HK-2 (cell line): ENCODE results near the gene PEAK3.

Source experiments
- DNase-seq: peaks from one replicate; pipeline ENCODE4 v3.0.0-alpha.2; 2018; ENCODE audit not compliant: unreplicated experiment

Gene PEAK3, protein sequence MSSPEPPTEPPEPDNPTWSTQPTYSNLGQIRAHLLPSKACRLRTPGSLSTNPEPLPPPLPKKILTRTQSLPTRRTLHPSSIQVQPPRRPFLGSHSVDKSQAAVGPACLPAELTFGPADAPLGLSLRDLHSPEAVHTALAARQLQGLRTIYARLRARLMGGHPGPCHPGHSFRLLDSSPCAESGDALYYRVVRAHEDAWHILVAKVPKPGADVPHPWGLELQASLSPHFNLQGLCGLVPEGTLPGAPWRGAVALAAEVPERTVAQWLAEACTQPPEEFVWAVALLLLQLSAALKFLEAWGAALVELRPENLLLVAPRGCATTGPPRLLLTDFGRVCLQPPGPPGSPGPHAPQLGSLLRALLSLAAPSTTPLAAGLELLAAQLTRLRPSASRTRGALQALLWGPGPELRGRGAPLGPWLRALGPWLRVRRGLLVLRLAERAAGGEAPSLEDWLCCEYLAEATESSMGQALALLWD

GRCh38 chr19:2282062-2282861 lies at the start of gene PEAK3:
Gene PEAK3 (minus strand): TSS chr19:2282175. CDS start chr19:2280931, 1,244 bp downstream.
- peak; percentile 71 for DNase-seq

DNA sequence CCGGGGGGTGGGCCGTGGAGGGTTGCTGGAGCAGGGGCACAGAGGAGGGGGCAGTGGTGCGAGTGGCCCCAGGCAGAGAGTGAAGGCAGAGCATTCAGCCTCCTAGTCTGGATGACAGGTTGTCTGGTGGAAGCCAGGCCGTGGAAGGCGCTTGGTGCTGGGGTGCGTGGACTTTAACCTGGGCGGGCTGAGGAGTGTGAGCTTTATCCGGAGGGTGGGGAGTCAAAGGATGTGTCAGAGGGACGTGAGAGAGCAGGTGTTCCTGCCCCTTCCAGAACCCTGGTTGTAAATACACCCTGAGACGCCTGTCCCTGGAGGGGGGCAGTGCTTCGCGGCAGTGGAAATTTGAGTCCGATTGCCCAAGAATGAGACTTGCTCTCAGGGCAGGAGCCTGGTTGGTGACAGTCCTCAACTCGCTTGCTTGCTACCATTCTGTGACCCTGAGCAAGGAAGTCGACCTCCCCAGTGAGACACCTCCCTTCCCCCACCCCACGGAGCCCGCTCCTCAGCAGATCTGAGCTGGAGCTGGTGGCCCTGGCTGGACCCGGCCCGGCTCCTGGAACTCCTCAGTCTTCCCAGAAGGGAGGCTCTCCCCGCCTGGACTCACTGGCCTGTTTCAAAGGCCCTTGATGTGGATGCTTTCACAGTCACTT lies 48.8 kb upstream of the PEAK3 start:
- no peak for DNase-seq

DNA sequence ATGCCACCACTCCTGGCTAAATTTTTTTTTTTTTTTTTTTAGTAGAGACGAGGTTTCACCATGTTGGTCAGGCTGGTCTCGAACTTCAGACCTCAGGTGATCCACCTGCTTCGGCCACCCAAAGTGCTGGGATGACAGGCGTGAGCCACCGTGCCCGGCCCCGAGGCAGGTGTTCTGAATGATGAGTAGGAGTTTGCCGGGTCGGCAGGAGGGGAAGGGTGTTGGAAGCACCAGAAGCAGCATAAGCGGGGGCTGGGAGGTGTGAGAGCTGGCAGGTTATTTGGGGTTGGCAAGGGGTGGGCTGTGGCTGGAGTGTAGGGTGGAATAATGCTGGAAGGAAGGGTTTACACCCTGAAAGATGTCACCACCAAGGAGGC lies 48.3 kb upstream of the PEAK3 start:
- DNase-seq = no peak

DNA sequence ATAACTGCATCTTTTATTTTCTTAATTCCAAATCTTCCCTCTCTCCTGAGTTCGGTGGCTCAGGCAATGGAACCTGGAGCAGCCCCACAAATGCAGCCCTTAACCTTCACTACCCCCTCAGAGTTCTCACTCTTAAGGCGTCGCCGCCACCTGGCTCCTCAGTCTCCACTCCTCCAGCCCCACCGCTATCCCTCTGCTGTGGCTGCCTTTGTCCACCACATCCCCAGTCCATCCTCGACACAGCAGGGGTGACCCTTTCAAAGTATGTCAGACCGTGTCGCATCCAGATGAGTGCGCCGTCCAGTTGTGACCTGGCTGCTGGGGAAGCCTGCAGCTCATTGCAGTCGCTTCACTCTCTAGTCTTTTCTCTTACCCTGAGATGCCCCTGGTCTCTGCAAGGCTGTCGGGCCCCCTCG lies 47.5 kb upstream of the PEAK3 start:
- DNase-seq = no peak

GRCh38 chr19:2329149-2329478 lies 47.1 kb upstream of the PEAK3 start:
- DNase-seq = no peak

GRCh38 chr19:2328401-2329148 lies 46.6 kb upstream of the PEAK3 start, which contains the start of the genes LSM7 and SPPL2B:
Gene LSM7 (minus strand): TSS chr19:2328586. CDS start chr19:2328566, 20 bp downstream.
Gene SPPL2B (plus strand): TSS chr19:2328684. CDS start chr19:2328710, 26 bp downstream.
- DNase-seq = peak; percentile 87

- DNase-seq = peak; percentile 49
These were observed 45.9 kb upstream of the PEAK3 start for GRCh38 chr19:2327773-2328400.

DNA sequence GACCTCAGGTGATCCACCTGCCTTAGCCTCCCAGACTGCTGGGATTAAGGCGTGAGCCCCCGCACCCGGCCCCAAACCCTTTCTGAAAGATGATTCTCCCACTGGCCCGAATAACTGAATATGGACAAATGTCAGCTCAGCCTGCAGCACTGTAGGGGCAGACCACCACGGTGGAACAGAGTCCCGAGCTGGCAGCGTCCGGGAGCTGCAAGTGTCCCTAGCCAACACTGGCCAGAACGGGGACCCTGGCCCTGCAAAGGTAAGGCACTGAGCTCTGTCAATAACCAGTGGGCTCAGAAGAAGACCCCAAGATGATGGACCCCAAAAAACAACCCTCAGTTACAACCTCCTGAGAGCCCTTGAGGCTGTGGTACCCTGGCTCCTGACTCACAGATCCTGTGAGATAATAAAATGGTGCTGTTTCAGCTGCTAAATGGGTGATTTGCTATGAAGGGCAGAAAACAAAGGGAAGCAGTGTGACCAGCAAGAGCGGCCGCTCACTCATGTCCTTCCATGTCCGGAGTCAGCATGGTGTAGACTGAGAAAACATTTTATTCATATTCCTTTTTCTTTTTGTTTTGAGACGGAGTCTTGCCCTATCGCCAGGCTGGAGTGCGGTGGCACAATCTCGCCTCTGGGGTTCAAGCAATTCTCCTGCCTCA lies 44.9 kb upstream of the PEAK3 start:
- DNase-seq = no peak

DNA sequence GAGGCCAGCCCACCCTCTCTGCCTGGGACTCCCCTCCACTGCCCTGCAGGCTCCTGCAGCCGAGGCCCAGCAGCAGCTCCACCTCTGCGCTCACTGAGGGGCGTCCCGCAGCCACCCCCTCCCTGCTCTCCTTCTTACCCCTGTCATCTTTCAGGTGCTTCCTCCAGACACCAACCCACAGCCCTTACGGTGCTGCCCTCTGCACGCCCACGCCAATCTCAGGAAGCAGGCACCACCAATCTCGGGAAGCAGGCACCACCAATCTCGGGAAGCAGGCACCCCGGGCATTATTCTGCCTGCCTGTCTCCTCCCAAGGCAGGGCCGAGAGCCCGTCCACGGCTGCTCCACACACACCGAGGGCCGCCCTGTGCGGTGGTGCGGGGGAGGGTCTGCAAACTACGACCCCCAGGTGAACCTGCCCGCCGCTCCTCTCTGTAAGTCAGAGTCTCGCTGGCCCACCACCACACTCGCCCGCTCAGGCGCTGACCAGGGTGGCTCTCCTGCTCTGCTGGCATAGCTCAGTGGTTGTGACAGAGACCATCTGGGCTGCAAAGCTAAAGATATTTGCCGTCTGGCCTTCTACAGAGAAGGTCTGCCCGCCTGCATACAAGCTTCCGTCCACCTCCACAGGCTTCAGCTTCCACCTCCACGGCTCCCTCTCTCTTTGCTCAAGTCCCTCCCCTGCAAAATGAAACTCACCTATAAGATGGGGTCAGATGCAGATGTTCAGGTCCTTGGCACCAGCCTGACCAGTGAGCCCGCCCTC lies 43.5 kb upstream of the PEAK3 start:
- DNase-seq = no peak

GRCh38 chr19:2324220-2324948 lies 42.4 kb upstream of the PEAK3 start:
- no peak for DNase-seq

- no peak for DNase-seq
These were observed 41.7 kb upstream of the PEAK3 start for GRCh38 chr19:2323707-2324106.

- DNase-seq = no peak
These were observed 39.7 kb upstream of the PEAK3 start for GRCh38 chr19:2321565-2322283.

DNA sequence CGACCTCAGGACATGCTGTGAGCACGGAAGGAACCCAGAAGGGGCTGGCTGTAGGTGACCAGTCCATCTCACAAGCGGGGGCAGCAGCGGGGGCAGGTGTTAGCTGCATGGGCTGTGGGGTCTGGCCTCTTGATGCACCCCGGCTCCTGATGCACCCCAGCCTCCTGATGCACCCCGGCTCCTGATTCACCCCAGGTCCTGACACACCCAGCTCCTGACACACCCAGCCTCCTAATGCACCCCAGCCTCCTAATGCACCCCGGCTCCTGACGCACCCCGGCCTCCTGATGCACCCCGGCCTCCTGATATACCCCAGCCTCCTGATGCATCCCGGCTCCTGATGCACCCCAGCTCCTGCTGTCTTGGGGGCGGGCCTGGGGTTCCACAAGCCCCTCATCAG lies 39.0 kb upstream of the PEAK3 start:
- DNase-seq = no peak

DNA sequence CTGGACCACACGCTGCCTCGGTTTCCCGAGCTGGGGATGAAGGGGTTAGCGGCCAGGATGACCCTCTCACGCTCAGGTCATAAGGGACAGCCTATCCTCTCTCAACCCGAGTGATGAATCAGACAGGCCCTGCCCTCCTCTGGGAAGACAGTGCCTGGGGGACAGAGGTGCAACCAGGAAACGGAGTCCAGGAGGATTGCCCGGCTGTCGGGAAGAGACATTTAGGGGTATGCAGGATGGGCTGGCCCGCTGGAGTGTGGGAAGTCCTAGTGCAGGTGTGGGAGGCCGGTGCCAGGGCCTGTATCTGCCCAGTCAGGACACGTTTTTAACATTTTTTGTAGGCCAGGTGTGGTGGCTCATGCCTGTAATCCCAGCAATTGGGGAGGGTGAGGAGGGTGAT lies 38.1 kb upstream of the PEAK3 start:
- DNase-seq = no peak

- no peak for DNase-seq
These were observed 37.6 kb upstream of the PEAK3 start for GRCh38 chr19:2319551-2319950.

GRCh38 chr19:2318923-2319322 lies 36.9 kb upstream of the PEAK3 start:
- no peak for DNase-seq

DNA sequence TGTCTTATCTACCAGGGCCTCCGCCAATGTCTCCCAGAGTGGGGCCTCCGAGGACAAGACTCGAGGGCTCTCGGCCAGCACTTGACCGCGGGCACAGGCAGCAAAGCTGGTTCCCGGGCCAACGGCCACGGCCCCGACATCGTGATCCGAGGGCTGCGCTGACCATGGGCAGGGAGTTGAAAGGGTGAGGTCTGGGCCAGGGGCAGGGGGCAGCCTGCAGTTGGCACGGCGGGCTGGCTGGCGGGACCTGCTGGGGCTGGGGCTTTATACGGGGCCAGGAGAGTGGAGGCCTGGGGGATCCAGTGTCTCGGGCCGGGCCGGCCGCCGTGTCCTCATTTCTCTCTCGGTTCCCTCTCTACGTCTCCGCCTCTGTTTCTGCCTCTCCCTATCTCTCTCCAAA lies 35.8 kb upstream of the PEAK3 start:
- no peak for DNase-seq

DNA sequence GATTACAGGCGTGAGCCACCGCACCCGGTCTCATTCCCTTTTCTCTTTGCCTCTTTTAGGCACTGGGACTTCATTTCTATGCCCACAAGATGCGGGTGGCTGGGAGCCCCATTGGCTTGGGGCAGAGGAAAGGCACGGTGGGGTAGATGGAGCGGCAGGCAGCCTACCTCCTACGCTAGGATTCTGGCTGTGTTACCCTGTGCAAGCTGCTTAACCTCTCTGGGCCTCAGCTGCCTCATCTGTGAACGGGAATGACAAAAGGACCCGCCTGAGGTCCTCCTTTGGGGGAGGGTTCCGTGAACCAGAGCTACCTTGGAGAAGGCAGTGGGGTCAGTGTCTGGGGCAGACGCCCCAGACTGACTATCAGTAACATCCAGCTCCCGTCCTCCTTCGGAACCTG lies 35.3 kb upstream of the PEAK3 start:
- no peak for DNase-seq
